ENCODE measurements around the gene BEST1. TPM values are rescaled to one million over a fixed set of nuclear protein-coding genes. Genes with fewer than 3 reads are reported as not detected.

Gene BEST1
- total and polyA plus RNA-seq, 2 of the 13 experiments (the other 11 are each of a cell fraction or from before 2014, with no cell fraction given): 0.09 to 0.65 TPM

GRCh38 chr11:61966734-61967115, 16.6 kb downstream of the BEST1 start (continued):
- TF ChIP-seq, protein P1, sequence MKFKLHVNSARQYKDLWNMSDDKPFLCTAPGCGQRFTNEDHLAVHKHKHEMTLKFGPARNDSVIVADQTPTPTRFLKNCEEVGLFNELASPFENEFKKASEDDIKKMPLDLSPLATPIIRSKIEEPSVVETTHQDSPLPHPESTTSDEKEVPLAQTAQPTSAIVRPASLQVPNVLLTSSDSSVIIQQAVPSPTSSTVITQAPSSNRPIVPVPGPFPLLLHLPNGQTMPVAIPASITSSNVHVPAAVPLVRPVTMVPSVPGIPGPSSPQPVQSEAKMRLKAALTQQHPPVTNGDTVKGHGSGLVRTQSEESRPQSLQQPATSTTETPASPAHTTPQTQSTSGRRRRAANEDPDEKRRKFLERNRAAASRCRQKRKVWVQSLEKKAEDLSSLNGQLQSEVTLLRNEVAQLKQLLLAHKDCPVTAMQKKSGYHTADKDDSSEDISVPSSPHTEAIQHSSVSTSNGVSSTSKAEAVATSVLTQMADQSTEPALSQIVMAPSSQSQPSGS (CRISPR knock-in tag; IDR thresholded peaks at IDR 0.05): no peak
- TF ChIP-seq AGO1 (IDR thresholded peaks at IDR 0.05; ENCODE audit: low read depth, low read length, poor library complexity, severe bottlenecking) (no peak), TEF (CRISPR knock-in tag; IDR thresholded peaks at IDR 0.05) (no peak), NFE2L1 (CRISPR knock-in tag; IDR thresholded peaks at IDR 0.05; ENCODE audit: borderline replicate concordance) (no peak), POLR2A (IDR thresholded peaks at IDR 0.05; ENCODE audit: insufficient read depth in 1 of 2, low read depth in 2 of 2, low read length in 2 of 2) (peak in 1 of 2 experiments; percentile 34; a peak in 1 of 4 replicates), ZNF678 (CRISPR knock-in tag; IDR thresholded peaks at IDR 0.05) (0 out of 2 replicates have a peak, but pooled peaks have one; percentile 16), NRL (CRISPR knock-in tag; IDR thresholded peaks at IDR 0.05; ENCODE audit: borderline replicate concordance) (no peak), ZBED4 (CRISPR knock-in tag; IDR thresholded peaks at IDR 0.05; ENCODE audit: borderline replicate concordance) (no peak), TARDBP (CRISPR knock-in tag; IDR thresholded peaks at IDR 0.05) (no peak), RBM22 (optimal IDR thresholded peaks at IDR 0.05; ENCODE audit: low read length) (peak; percentile 86), ZNF816 (CRISPR knock-in tag; IDR thresholded peaks at IDR 0.05; ENCODE audit: borderline replicate concordance) (0 out of 2 replicates have a peak, but pooled peaks have one; percentile 15)
- TF ChIP-seq, protein P2, sequence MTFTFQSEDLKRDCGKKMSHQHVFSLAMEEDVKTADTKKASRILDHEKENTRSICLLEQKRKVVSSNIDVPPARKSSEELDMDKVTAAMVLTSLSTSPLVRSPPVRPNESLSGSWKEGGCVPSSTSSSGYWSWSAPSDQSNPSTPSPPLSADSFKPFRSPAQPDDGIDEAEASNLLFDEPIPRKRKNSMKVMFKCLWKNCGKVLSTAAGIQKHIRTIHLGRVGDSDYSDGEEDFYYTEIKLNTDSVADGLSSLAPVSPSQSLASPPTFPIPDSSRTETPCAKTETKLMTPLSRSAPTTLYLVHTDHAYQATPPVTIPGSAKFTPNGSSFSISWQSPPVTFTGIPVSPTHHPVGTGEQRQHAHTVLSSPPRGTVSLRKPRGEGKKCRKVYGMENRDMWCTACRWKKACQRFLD (CRISPR knock-in tag; IDR thresholded peaks at IDR 0.05; ENCODE audit: borderline replicate concordance): peak; percentile 6; the same call in 1 of the 2 replicates
